ENCODE measurements around the gene SLCO3A1. TPM values are rescaled to one million over a fixed set of nuclear protein-coding genes. Genes with fewer than 3 reads are reported as not detected.

The SLCO3A1 gene
- total RNA-seq, 2 donors from 2014 or later = 7.2 to 11.4 TPM

DNA sequence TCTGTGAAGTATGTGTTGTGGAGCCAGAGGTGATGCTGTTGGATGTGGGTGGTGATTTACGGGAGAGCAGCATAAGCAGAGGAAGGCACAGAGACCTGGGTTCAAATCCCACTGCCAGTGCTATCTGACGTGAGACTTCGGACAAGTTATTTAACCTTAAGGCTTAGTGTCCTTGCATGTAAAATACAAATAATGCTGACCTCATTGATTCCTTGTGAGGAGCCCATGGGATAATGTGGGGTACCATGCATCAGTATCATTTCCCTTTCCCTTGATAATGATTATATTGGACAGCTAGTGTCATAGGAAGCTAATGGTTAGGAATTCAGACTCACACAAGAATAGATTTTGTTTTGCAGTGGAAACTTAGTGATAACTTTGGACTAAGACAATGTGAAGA, 141.6 kb downstream of the SLCO3A1 start:
- DNase-seq = no peak
- Mint-ChIP-seq H3K27ac (no peak overlapping the region), H3K9me3 (no peaks in the 10 kb centered on the region), H3K4me1 (no peaks in the 10 kb centered on the region), H3K27me3 (ENCODE audit: insufficient read depth) (peaks cover 1% of the 10 kb centered on the region), H3K36me3 (ENCODE audit: low read depth) (no peaks in the 10 kb centered on the region), H3K4me3 (no peak overlapping the region)
- H3K9ac ChIP-seq (ENCODE audit: extremely low read depth, low read length, poor library complexity, severe bottlenecking) = no peak overlapping the region
- H3K36me3 ChIP-seq (ENCODE audit: control insufficient read depth, insufficient read depth, low read length) = no peaks in the 10 kb centered on the region
- H3K9me3 ChIP-seq (ENCODE audit: control insufficient read depth, low read length) = no peaks in the 10 kb centered on the region
- H3K4me3 ChIP-seq (ENCODE audit: low read length) = no peak overlapping the region
- H3K27me3 ChIP-seq (ENCODE audit: control insufficient read depth, insufficient read depth, low read length, poor library complexity, severe bottlenecking) = no peaks in the 10 kb centered on the region
- H3K27ac ChIP-seq (ENCODE audit: low read depth, low read length) = no peak overlapping the region
- no peak for TF ChIP-seq CTCF (conservative IDR thresholded peaks at IDR 0.05)
- 94 to 100% methylated on average over 3 of the region's 3 CpGs for WGBS, 2 experiments (ENCODE audit: insufficient coverage in 1 of 2, insufficient read length in 1 of 2)
- H3K4me1 ChIP-seq (ENCODE audit: control insufficient read depth, insufficient read depth, low read length) = no peaks in the 10 kb centered on the region

GRCh38 chr15:91997163-91997562, 143.7 kb downstream of the SLCO3A1 start:
- WGBS, 2 experiments (ENCODE audit: insufficient coverage in 1 of 2, insufficient read length in 1 of 2) = 70% methylated on average over 2 of the region's 2 CpGs; no CpG with 5 or more reads in 1 of the 2 experiments
- Mint-ChIP-seq H3K27me3 (ENCODE audit: insufficient read depth) (peaks cover 3% of the 10 kb centered on the region), H3K27ac (no peak overlapping the region)

GRCh38 chr15:92000709-92001108, 147.2 kb downstream of the SLCO3A1 start:
- no peak for DNase-seq
- H3K4me3 ChIP-seq (ENCODE audit: low read length) = no peak overlapping the region
- no peaks in the 10 kb centered on the region for H3K27me3 ChIP-seq (ENCODE audit: control insufficient read depth, insufficient read depth, low read length, poor library complexity, severe bottlenecking)
- no peak overlapping the region for H3K27ac Mint-ChIP-seq
- no peaks in the 10 kb centered on the region for H3K36me3 ChIP-seq (ENCODE audit: control insufficient read depth, insufficient read depth, low read length)
- H3K9me3 Mint-ChIP-seq = no peaks in the 10 kb centered on the region
- no peaks in the 10 kb centered on the region for H3K9me3 ChIP-seq (ENCODE audit: control insufficient read depth, low read length)
- no peaks in the 10 kb centered on the region for H3K36me3 Mint-ChIP-seq (ENCODE audit: low read depth)
- H3K4me3 Mint-ChIP-seq = no peak overlapping the region
- 68 to 80% methylated on average over 4 to 6 of the region's 6 CpGs for WGBS, 2 experiments (ENCODE audit: insufficient coverage in 1 of 2, insufficient read length in 1 of 2)
- peaks cover 13% of the 10 kb centered on the region for H3K4me1 ChIP-seq (ENCODE audit: control insufficient read depth, insufficient read depth, low read length)
- no peak overlapping the region for H3K27ac ChIP-seq (ENCODE audit: low read depth, low read length)
- no peak for TF ChIP-seq CTCF (conservative IDR thresholded peaks at IDR 0.05)
- H3K27me3 Mint-ChIP-seq (ENCODE audit: insufficient read depth) = peaks cover 24% of the 10 kb centered on the region
- no peak overlapping the region for H3K9ac ChIP-seq (ENCODE audit: extremely low read depth, low read length, poor library complexity, severe bottlenecking)
- peaks cover 25% of the 10 kb centered on the region for H3K4me1 Mint-ChIP-seq

More at GRCh38 chr15:91997163-91997562, 143.7 kb downstream of the SLCO3A1 start:
- no peaks in the 10 kb centered on the region for H3K27me3 ChIP-seq (ENCODE audit: control insufficient read depth, insufficient read depth, low read length, poor library complexity, severe bottlenecking)
- H3K36me3 ChIP-seq (ENCODE audit: control insufficient read depth, insufficient read depth, low read length) = no peaks in the 10 kb centered on the region
- TF ChIP-seq CTCF (conservative IDR thresholded peaks at IDR 0.05) = no peak
- DNase-seq = no peak
- no peak overlapping the region for H3K4me3 ChIP-seq (ENCODE audit: low read length)
- no peak overlapping the region for H3K9ac ChIP-seq (ENCODE audit: extremely low read depth, low read length, poor library complexity, severe bottlenecking)
- no peak overlapping the region for H3K27ac ChIP-seq (ENCODE audit: low read depth, low read length)
- no peaks in the 10 kb centered on the region for H3K9me3 ChIP-seq (ENCODE audit: control insufficient read depth, low read length)
- H3K4me1 Mint-ChIP-seq = peaks cover 16% of the 10 kb centered on the region
- H3K9me3 Mint-ChIP-seq = no peaks in the 10 kb centered on the region
- H3K36me3 Mint-ChIP-seq (ENCODE audit: low read depth) = no peaks in the 10 kb centered on the region
- no peak overlapping the region for H3K4me3 Mint-ChIP-seq
- peaks cover 4% of the 10 kb centered on the region for H3K4me1 ChIP-seq (ENCODE audit: control insufficient read depth, insufficient read depth, low read length)

All from endodermal cell (in vitro differentiated cells).